ENCODE data around the gene DNAJB8.
A peak's percentile ranks its signal among the peaks of the same experiment; 100 is the strongest.

The DNAJB8 gene

DNA sequence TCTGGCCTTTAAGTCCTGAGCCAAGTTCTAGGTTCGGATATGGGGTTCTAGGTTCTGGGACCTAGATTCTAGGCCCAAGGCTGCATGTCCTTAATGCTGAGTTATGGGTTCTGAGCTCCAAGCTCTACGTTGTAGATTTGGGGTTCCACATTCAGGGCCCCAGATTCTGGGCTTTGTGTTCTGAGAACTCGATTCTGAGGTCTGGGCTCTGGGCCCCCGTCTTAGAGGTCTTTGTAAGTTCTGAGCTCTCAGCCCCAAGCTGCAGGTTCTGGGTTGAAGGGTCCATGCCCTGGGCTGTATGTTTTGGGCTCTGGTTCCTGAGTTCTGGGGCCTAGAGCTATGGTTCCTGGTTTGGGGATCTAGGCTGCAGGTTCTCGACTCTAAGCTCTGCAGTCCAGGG, 10.0 kb upstream of the DNAJB8 start:
- peaks cover 0 to 26% (median 17%) of the 10 kb centered on the region in 10 experiments; a peak in 17 of 20 replicates for H3K4me1 ChIP-seq
- H3K27me3 ChIP-seq: peaks cover 10 to 35% (median 23%) of the 10 kb centered on the region in 11 experiments
- TF ChIP-seq Cebpa-rat (IDR thresholded peaks at IDR 0.05): no peak

DNA sequence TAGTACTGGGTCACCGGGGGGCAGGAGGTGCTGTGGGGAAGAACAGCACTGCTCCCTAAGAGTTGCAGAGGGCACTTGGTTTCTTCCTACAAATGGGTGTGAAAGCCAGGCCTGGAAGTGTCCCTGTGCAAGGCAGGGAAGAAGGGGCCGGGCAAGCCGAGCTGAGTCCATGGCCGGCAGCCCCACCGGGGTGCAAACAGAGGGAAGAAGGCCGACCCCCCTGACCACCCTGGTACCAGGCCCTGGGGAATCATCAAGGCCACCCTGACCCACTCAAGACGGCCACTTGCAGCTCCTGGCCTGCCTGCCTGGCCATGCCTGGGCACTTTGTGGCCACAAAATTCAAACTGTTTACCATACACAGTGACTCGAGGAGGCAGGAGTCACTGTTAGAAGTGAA, 8.7 kb upstream of the DNAJB8 start:
- peaks cover 0 to 13% (median 8%) of the 10 kb centered on the region in 10 experiments; a peak in 12 of 20 replicates for H3K4me1 ChIP-seq
- no peaks in the 10 kb centered on the region for H3K36me3 ChIP-seq
- H3K27ac ChIP-seq: no peak overlapping the region
- no peak overlapping the region for H3K9ac ChIP-seq
- no peak for TF ChIP-seq Cebpa-rat (IDR thresholded peaks at IDR 0.05)
- H3K4me3 ChIP-seq: no peak overlapping the region
- peaks cover 0 to 18% (median 0%) of the 10 kb centered on the region in 11 experiments; a peak in 4 of 22 replicates for H4K20me1 ChIP-seq
- H3K27me3 ChIP-seq: peaks cover 0 to 22% (median 10%) of the 10 kb centered on the region in 11 experiments; a peak in 18 of 22 replicates
- H3K4me2 ChIP-seq: no peak overlapping the region
- H3K9me3 ChIP-seq (replicated peaks in 1 of 11): no peaks in the 10 kb centered on the region

More for the DNA sequence above, 10.0 kb upstream of the DNAJB8 start:
- H3K9me3 ChIP-seq (replicated peaks in 1 of 11): no peaks in the 10 kb centered on the region
- H4K20me1 ChIP-seq: peaks cover 0 to 23% (median 0%) of the 10 kb centered on the region in 11 experiments; a peak in 5 of 22 replicates
- H3K4me3 ChIP-seq: no peak overlapping the region
- H3K4me2 ChIP-seq: peak overlapping the region in 2 of 11 experiments; percentile 8 to 19; a peak in 1 of 22 replicates
- no peaks in the 10 kb centered on the region for H3K36me3 ChIP-seq
- H3K27ac ChIP-seq: no peak overlapping the region
- no peak overlapping the region for H3K9ac ChIP-seq

DNA sequence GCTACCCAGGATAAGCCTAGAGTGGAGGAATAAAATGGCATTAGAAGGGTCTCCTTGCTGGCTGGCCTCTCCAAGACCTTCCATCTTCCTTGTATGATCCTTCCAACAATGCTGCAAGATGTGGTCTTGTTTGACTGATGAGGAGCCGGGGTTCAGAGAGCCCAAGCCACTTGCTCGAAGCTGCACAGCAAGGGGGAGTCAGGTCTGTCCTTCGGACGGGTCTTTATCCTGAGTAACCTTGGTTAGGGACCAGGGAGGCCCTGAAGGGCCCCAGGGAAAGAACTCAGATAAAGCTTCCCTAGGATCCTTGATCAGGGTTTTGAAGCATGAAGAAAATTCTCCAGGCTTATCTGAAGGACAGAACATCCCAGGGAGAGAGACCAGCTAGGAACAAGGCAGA, 7.0 kb upstream of the DNAJB8 start:
- TF ChIP-seq Cebpa-rat (IDR thresholded peaks at IDR 0.05): no peak
- H3K36me3 ChIP-seq: no peaks in the 10 kb centered on the region
- no peak overlapping the region for H3K4me2 ChIP-seq

DNA sequence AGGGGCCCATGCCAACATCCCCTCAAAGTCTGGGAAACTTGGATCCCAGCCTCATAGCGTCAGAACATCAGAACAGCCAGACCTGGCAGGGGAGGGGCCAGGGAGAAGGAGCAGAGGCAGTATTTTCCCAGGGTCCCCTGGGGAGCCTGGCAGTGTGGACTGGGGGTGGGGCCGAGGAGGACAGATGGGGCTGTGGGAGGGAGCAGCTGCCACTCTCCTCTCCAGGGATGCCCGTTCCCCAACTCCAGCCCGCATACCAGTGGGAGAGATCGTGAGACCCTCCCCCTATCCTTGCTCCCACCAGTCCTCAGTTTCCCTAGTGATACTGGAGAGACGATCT, 6.5 kb upstream of the DNAJB8 start:
- H3K4me1 ChIP-seq: peaks cover 8 to 17% (median 14%) of the 10 kb centered on the region in 10 experiments; a peak in 19 of 20 replicates
- peaks cover 0 to 5% (median 0%) of the 10 kb centered on the region in 11 experiments; a peak in 3 of 22 replicates for H3K27me3 ChIP-seq
- H3K9me3 ChIP-seq (replicated peaks in 1 of 11): no peaks in the 10 kb centered on the region
- no peak overlapping the region for H3K27ac ChIP-seq
- no peak overlapping the region for H3K9ac ChIP-seq
- no peak overlapping the region for H3K4me3 ChIP-seq
- no peak for TF ChIP-seq Cebpa-rat (IDR thresholded peaks at IDR 0.05)
- peak overlapping the region in 7 of 11 experiments; percentile 28 to 52 (median 48); a peak in 12 of 22 replicates for H3K4me2 ChIP-seq
- H3K36me3 ChIP-seq: no peaks in the 10 kb centered on the region
- peaks cover 0 to 17% (median 0%) of the 10 kb centered on the region in 11 experiments; a peak in 2 of 22 replicates for H4K20me1 ChIP-seq

More for the DNA sequence above, 7.0 kb upstream of the DNAJB8 start:
- peaks cover 8 to 17% (median 14%) of the 10 kb centered on the region in 10 experiments; a peak in 19 of 20 replicates for H3K4me1 ChIP-seq
- H3K27ac ChIP-seq: no peak overlapping the region
- no peaks in the 10 kb centered on the region for H3K9me3 ChIP-seq (replicated peaks in 1 of 11)
- no peak overlapping the region for H3K9ac ChIP-seq
- no peak overlapping the region for H3K4me3 ChIP-seq
- H4K20me1 ChIP-seq: peaks cover 0 to 17% (median 0%) of the 10 kb centered on the region in 11 experiments; a peak in 2 of 22 replicates
- H3K27me3 ChIP-seq: peaks cover 0 to 8% (median 0%) of the 10 kb centered on the region in 11 experiments; a peak in 4 of 22 replicates

DNA sequence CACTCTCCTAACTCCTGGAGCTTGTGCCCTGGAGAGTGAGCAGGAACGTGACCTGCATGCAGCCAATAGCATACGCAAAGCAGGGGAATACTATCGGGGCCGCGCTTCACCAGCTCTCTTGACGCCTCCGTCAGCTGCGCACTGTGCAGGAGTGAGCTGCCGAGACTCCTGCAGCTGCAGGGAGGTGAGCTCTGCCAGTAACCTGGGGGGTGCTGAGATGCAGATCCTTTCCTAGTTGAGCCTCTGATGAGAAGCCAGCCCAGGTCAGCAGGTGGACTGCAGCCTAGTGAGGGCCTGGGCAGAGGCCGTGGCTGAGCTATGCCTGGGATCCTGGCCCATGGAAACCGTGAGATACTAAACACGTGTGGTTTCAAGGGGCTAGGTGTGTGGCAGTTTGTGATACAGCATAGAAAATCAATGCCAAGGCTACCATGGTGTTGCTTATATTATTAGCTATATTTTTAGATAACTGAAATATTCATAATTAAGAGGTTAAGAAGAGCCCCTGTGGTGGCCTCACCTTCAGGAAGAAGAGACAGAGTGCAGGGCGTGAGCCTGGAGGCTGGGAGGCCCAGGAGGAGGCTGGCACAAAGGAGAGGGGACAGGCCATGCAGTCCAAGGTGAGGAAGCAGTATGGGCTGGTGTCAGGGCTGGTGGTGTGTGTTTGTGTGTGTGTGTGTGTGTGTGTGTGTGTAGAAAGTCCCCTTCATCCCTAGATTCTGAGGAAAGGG, 5.9 kb upstream of the DNAJB8 start:
- H3K4me3 ChIP-seq: no peak overlapping the region
- peak overlapping the region in 7 of 11 experiments; percentile 28 to 52 (median 48); a peak in 11 of 22 replicates for H3K4me2 ChIP-seq
- TF ChIP-seq Cebpa-rat (IDR thresholded peaks at IDR 0.05): no peak
- peaks cover 0 to 5% (median 0%) of the 10 kb centered on the region in 11 experiments; a peak in 2 of 22 replicates for H3K27me3 ChIP-seq
- H3K9me3 ChIP-seq (replicated peaks in 1 of 11): no peaks in the 10 kb centered on the region
- H3K36me3 ChIP-seq: no peaks in the 10 kb centered on the region
- no peak overlapping the region for H3K9ac ChIP-seq
- peaks cover 0 to 17% (median 0%) of the 10 kb centered on the region in 11 experiments; a peak in 2 of 22 replicates for H4K20me1 ChIP-seq
- no peak overlapping the region for H3K27ac ChIP-seq
- peaks cover 8 to 17% (median 14%) of the 10 kb centered on the region in 10 experiments; a peak in 19 of 20 replicates for H3K4me1 ChIP-seq

DNA sequence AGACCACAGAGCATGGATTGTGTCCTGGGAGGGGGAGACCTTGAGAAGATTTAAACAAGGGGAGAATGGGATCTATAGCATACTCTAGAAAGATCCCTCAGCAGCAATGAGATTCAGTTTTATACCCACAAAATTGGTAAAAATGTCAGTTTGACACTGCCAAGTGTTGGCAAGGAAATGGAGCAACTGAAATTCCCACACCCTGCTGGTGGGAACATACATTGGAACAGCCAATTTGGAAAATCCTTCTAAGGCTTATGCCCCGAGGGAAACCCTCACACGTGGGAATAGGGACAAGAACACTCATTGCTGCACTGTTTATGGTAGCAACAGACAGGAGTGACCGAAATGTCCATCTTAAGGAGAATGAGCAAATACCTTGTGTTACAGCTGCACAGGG, 5.0 kb upstream of the DNAJB8 start:
- Histone ChIP-seq H3K4me1 (peaks cover 8 to 17% (median 14%) of the 10 kb centered on the region in 10 experiments; a peak in 19 of 20 replicates), H3K4me2 (no peak overlapping the region), H3K9ac (no peak overlapping the region), H3K36me3 (no peaks in the 10 kb centered on the region), H3K27ac (no peak overlapping the region), H4K20me1 (peaks cover 0 to 17% (median 0%) of the 10 kb centered on the region in 11 experiments; a peak in 2 of 22 replicates), H3K27me3 (peaks cover 0 to 5% (median 0%) of the 10 kb centered on the region in 11 experiments; a peak in 2 of 22 replicates), H3K9me3 (replicated peaks in 1 of 11) (no peaks in the 10 kb centered on the region), H3K4me3 (no peak overlapping the region)
- TF ChIP-seq Cebpa-rat (IDR thresholded peaks at IDR 0.05): no peak

DNA sequence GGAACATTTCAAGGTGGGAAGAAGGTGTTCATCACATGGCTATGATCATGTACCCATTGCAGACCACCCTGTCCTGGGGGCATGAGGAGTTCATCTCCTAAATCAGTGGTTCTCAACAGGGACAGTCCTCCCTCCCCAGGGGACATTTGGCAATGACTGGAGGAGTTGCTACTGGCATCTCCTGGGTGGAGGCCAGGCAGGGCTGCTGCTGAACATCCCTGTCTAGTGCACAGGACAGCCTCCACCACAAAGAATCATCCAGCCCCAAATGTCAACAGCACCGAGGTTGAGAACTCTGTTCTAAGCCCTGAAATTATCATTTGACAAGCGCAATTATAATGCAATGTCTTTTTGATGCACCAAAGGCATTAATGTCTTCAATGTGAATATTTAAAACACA, 4.4 kb upstream of the DNAJB8 start:
- H4K20me1 ChIP-seq: peaks cover 0 to 19% (median 0%) of the 10 kb centered on the region in 11 experiments; a peak in 3 of 22 replicates
- peaks cover 8 to 17% (median 14%) of the 10 kb centered on the region in 10 experiments; a peak in 19 of 20 replicates for H3K4me1 ChIP-seq
- no peaks in the 10 kb centered on the region for H3K36me3 ChIP-seq
- peaks cover 0 to 5% (median 0%) of the 10 kb centered on the region in 11 experiments; a peak in 2 of 22 replicates for H3K27me3 ChIP-seq
- TF ChIP-seq Cebpa-rat (IDR thresholded peaks at IDR 0.05): no peak
- H3K27ac ChIP-seq: no peak overlapping the region
- H3K9ac ChIP-seq: no peak overlapping the region
- H3K4me3 ChIP-seq: no peak overlapping the region
- no peaks in the 10 kb centered on the region for H3K9me3 ChIP-seq (replicated peaks in 1 of 11)
- H3K4me2 ChIP-seq: no peak overlapping the region

DNA sequence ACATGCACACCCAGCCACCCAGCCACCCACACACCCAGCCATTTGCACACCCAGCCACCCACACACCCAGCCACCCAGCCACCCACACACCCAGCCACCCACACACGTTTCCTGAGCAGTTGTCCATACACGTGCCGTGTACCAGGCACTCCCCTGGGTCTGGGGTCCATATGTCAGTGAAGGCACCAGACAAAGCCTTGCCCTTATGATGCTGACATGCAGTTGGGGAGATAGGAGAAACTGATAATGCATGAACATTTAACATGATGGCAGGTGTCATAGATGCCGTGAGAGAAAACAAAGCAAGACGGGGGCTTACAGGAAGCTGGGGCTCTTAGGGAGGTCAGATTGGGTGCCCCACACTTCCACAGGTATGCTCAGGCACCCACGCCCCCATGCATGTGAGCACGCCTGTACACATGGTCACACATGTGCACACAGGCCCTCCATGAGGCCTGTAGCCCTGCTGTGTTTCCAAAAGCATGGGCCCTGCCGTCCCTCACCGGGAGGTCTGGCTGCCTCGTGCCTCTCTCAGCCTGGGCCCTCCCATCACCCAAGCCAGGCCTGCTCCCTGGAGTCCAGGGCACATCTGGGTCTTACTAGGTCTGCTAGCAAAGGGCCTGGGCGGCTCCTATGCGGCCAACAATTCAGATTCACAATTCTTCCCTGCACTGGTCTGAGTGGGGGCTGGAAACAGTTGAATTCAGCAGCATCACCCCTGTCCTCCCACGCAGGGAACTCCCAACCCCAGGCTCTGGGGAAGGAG, 3.6 kb upstream of the DNAJB8 start:
- no peak for TF ChIP-seq Cebpa-rat (IDR thresholded peaks at IDR 0.05)
- H3K27ac ChIP-seq: no peak overlapping the region
- H3K9ac ChIP-seq: no peak overlapping the region
- H3K27me3 ChIP-seq: peaks cover 0 to 3% (median 0%) of the 10 kb centered on the region in 11 experiments; a peak in 2 of 22 replicates
- no peaks in the 10 kb centered on the region for H3K36me3 ChIP-seq
- H4K20me1 ChIP-seq: peaks cover 0 to 15% (median 0%) of the 10 kb centered on the region in 11 experiments; a peak in 3 of 22 replicates
- no peak overlapping the region for H3K4me3 ChIP-seq
- no peaks in the 10 kb centered on the region for H3K9me3 ChIP-seq (replicated peaks in 1 of 11)
- H3K4me2 ChIP-seq: no peak overlapping the region
- H3K4me1 ChIP-seq: peaks cover 8 to 17% (median 14%) of the 10 kb centered on the region in 10 experiments; a peak in 19 of 20 replicates

Measured in BLaER1 treated with 17β-estradiol and CSF1 and Interleukin-3, amounts not matched to agents 10 nM and 100 nM (cell line).